GM12878 (cell line): Measurements from ENCODE around the gene DMD. TPM values are rescaled to one million over a fixed set of nuclear protein-coding genes. Genes with fewer than 3 reads are reported as not detected.

ENCODE experiments used
- ATAC-seq: fragments of 200-7000 bp; cut with Tn5 transposase; 3 replicates; pipeline ENCODE4 v1.9.1; 2020; ENCODE audit warnings: mild to moderate bottlenecking, moderate library complexity
- BruUV-seq: library from RNA; stranded (reverse); fragments of 400-500 nt; replicated peaks from 2 replicates; lab custom pipeline; 2021; lab: Mats Ljungman, UMichigan
- CTCF ChIA-PET: fragments of 300-600 bp; sonication (Branson Sonifier 250); formaldehyde crosslinking; extraction: SDS; loops from one replicate; lab custom pipeline; 2021; ENCODE audit warnings: inconsistent platforms; lab: Yijun Ruan, JAX
- POLR2A ChIA-PET: fragments of 350-600 bp; formaldehyde crosslinking; extraction: SDS; loops from one replicate; lab custom pipeline; 2021; ENCODE audit warnings: inconsistent platforms; lab: Charles Lee
- RAD21 ChIA-PET: fragments of 300-600 bp; sonication (Branson Sonifier 250); formaldehyde crosslinking; loops from one replicate; lab custom pipeline; 2023; ENCODE audit warnings: antibody characterized with exemption; ENCODE audit not compliant: unreplicated experiment; lab: Charles Lee
- SMC1A ChIA-PET: fragments of 300-600 bp; sonication (Branson Sonifier 250); formaldehyde crosslinking; loops from one replicate; lab custom pipeline; 2023; ENCODE audit not compliant: unreplicated experiment, uncharacterized antibody; lab: Charles Lee
- DNase-seq: peaks from one replicate; pipeline ENCODE4 v3.0.0-alpha.2; 2011; ENCODE audit warnings: low read depth, low spot score
- FAIRE-seq: peaks from 3 replicates; lab custom pipeline; 2011; peaks lifted over from hg19 to GRCh38; lab: Jason Lieb, UNC
- H2AFZ ChIP-seq: 2 replicates; pipeline ENCODE4 v1.6.0; 2011; ENCODE audit warnings: low read depth, low read length, control low read depth; ENCODE audit not compliant: control insufficient read depth
- H3K27ac ChIP-seq: 2 replicates; pipeline ENCODE4 v1.5.1; 2011; ENCODE audit warnings: control low read depth; ENCODE audit not compliant: control insufficient read depth, insufficient read depth
- H3K27me3 ChIP-seq, 2 experiments: replicated peaks in 1 of 2; 2 replicates each; pipeline versions ENCODE4 v1.6.0 to v1.6.1; 2011; ENCODE audit warnings: low read length in 1 of 2; ENCODE audit not compliant: control insufficient read depth in 2 of 2, insufficient read depth in 2 of 2
- H3K36me3 ChIP-seq, 2 experiments: 2 replicates each; pipeline ENCODE4 v1.5.1; 2011; ENCODE audit warnings: low read length in 1 of 2; ENCODE audit not compliant: control insufficient read depth in 2 of 2, insufficient read depth in 2 of 2
- H3K4me1 ChIP-seq: 2 replicates; pipeline ENCODE4 v1.6.1; 2011; ENCODE audit warnings: mild to moderate bottlenecking, low read length, moderate library complexity, mixed read lengths; ENCODE audit not compliant: control insufficient read depth, insufficient read depth
- H3K4me2 ChIP-seq: 2 replicates; pipeline ENCODE4 v1.6.0; 2011; ENCODE audit warnings: control low read depth; ENCODE audit not compliant: control insufficient read depth, insufficient read depth
- H3K4me3 ChIP-seq: fragments of 200-600 bp; sonication (generic); 2 replicates; pipeline ENCODE4 v1.5.1; 2016
- H3K79me2 ChIP-seq: 2 replicates; pipeline ENCODE4 v1.6.0; 2011; ENCODE audit warnings: low read length; ENCODE audit not compliant: control insufficient read depth, insufficient read depth
- H3K9ac ChIP-seq: 2 replicates; pipeline ENCODE4 v1.8.0; 2011; ENCODE audit warnings: low read length, control low read depth, mixed read lengths; ENCODE audit not compliant: control insufficient read depth, insufficient read depth
- H3K9me3 ChIP-seq: replicated peaks from 3 replicates; pipeline ENCODE4 v1.5.1; 2011; ENCODE audit warnings: mild to moderate bottlenecking, low read length; ENCODE audit not compliant: control insufficient read depth, insufficient read depth
- H4K20me1 ChIP-seq: 2 replicates; pipeline ENCODE4 v1.6.0; 2011; ENCODE audit not compliant: control insufficient read depth, insufficient read depth
- CBX3 ChIP-seq: fragments of 200-600 bp; sonication (generic); IDR thresholded peaks from 2 replicates; pipeline ENCODE4 v1.6.1; 2016; ENCODE audit warnings: low read depth, borderline replicate concordance
- EGR1 ChIP-seq, 2 experiments: IDR thresholded peaks; 1 replicate in 1 of 2; 2 replicates in 1 of 2; pipeline ENCODE4 v1.6.1; 2011 to 2012; ENCODE audit warnings: low read depth in 2 of 2, low read length in 2 of 2, borderline replicate concordance in 1 of 2, mild to moderate bottlenecking in 1 of 2, moderate library complexity in 1 of 2
- HDAC6 ChIP-seq: fragments of 200-600 bp; sonication (generic); IDR thresholded peaks from one replicate; pipeline ENCODE4 v1.8.0; 2017; ENCODE audit warnings: antibody characterized with exemption; ENCODE audit not compliant: unreplicated experiment
- JUNB ChIP-seq: IDR thresholded peaks from 2 replicates; pipeline ENCODE4 v1.6.1; 2016; ENCODE audit warnings: antibody characterized with exemption, mild to moderate bottlenecking
- PAX5 ChIP-seq: IDR thresholded peaks from 2 replicates; pipeline ENCODE4 v1.6.1; 2011; ENCODE audit warnings: low read depth, low read length, borderline replicate concordance
- RCOR1 ChIP-seq: conservative IDR thresholded peaks from 2 replicates; pipeline ENCODE4 v1.6.1; 2012; ENCODE audit warnings: low read depth, low read length, improper control_type of control experiment
- SREBF2 ChIP-seq: IDR thresholded peaks from 2 replicates; pipeline ENCODE4 v1.6.1; 2012; ENCODE audit warnings: mild to moderate bottlenecking, low read length
- TARDBP ChIP-seq: IDR thresholded peaks from 2 replicates; pipeline ENCODE4 v1.6.1; 2016; ENCODE audit warnings: borderline replicate concordance
- ZBED1 ChIP-seq: IDR thresholded peaks from 2 replicates; pipeline ENCODE4 v1.6.1; 2016; ENCODE audit warnings: borderline replicate concordance
- ZNF274 ChIP-seq: IDR thresholded peaks from one replicate; pipeline ENCODE4 v1.8.0; 2011; ENCODE audit not compliant: insufficient read length, insufficient read depth
- WGBS: methylation state at CpG from one replicate; pipeline ENCODE4 v1.1.6; 2016; ENCODE audit warnings: low lambda C conversion rate; ENCODE audit not compliant: insufficient replicate concordance, insufficient coverage; ENCODE audit errors: missing lambda C conversion rate; 5-methylcytosine and 5-hydroxymethylcytosine counted together
- in situ Hi-C: fragments of 300-500 bp; cut with MboI; formaldehyde crosslinking; loops from 9 replicates; pipeline ENCODE4 v1.14.3; 2018; ENCODE audit warnings: mixed read lengths
- intact Hi-C: fragments of 100-400 bp; cut with micrococcal nuclease; formaldehyde crosslinking; loops from one replicate; pipeline ENCODE4 v1.14.2; 2022; ENCODE audit not compliant: unreplicated experiment
- polyA plus RNA-seq, 11 experiments: library from polyadenylated mRNA; depleted of rRNA in 4 of 11; unstranded in 6 of 11; stranded (reverse) in 5 of 11; fragments of >200 nt; fragmentation: Nextera tagmentation in 4 of 11; fragmentation: Illumina TruSeq in 1 of 11; extraction: Ambion mirVana in 4 of 11; extraction: Trizol in 1 of 11; gene quantifications; 1 replicate in 1 of 11; 2 replicates in 10 of 11; pipeline versions ENCODE4 v1.2.1 to v1.2.3, GENCODE V29; 2011 to 2016; ENCODE audit warnings: inconsistent platforms in 2 of 11, missing spikeins in 2 of 11, low read depth in 1 of 11
- total RNA-seq, 4 experiments: library from RNA; depleted of rRNA in 3 of 4; stranded (reverse); fragments of >200 nt in 3 of 4; fragmentation: Illumina TruSeq in 1 of 4; extraction: Trizol in 1 of 4; gene quantifications; 2 replicates each; pipeline versions ENCODE4 v1.2.1 to v1.2.3, GENCODE V29; 2013 to 2021
- TF ChIP-seq, protein P1 (sequence below): fragments of 150-350 bp; IDR thresholded peaks from 2 replicates; pipeline ENCODE4 v1.6.1; 2016; ENCODE audit warnings: low read depth, low read length
- TF ChIP-seq, protein P2 (sequence below): IDR thresholded peaks from 2 replicates; pipeline ENCODE4 v1.6.1; 2012; ENCODE audit warnings: improper control_type of control experiment, low read depth, low read length; ENCODE audit not compliant: insufficient replicate concordance
- TF ChIP-seq, protein P3 (sequence below): IDR thresholded peaks from 2 replicates; pipeline ENCODE4 v1.6.1; 2011; ENCODE audit warnings: low read depth, low read length, improper control_type of control experiment, borderline replicate concordance

DMD gene
- total and polyA plus RNA-seq, 10 of the 15 experiments (the other 5 are each of a cell fraction or from before 2014, with no cell fraction given): 1.4 to 24.3 (median 4.3) TPM

DNA sequence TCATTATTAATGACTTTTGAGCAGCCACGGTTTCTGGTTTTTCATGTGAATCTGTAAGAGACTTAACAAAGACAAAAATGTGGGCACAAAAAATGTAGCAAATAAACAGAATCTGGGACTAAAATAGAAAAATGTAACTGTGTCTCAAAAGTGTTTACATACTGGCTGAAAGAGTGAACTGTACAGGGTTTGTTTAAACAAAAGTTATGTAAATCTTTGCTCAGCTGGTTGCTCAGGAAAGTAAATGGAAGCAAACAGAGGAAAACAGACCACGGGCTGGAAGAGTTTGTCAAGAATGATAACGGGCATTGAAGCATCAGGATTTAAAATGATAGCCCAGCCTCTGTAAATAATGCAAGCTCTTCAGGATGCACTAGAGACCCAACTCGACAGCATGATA is 1217.7 kb downstream of the DMD start:
- ChIA-PET CTCF (no interaction called here), SMC1A (no interaction called here), POLR2A (no interaction called here), RAD21 (no interaction called here)
- H3K9me3 ChIP-seq: no peaks in the 10 kb centered on the region
- H3K9ac ChIP-seq: no peak overlapping the region
- ATAC-seq (no peak), DNase-seq (no peak), FAIRE-seq (no peak)
- H3K4me2 ChIP-seq: no peak overlapping the region
- H3K27me3 ChIP-seq: no peaks in the 10 kb centered on the region
- no peaks in the 10 kb centered on the region for H4K20me1 ChIP-seq
- no peaks in the 10 kb centered on the region for H3K36me3 ChIP-seq
- H3K79me2 ChIP-seq: no peaks in the 10 kb centered on the region
- 2% methylated on average over 4 of the region's 4 CpGs for WGBS
- intact Hi-C loops: no loop called here
- H3K27ac ChIP-seq: no peak overlapping the region
- H3K4me3 ChIP-seq: no peak overlapping the region
- in situ Hi-C loops: no loop called here
- BruUV-seq: no TSS peak
- H3K4me1 ChIP-seq: no peaks in the 10 kb centered on the region
- TF ChIP-seq JUNB (no peak), HDAC6 (no peak), RCOR1 (no peak), EGR1 (IDR thresholded peaks at IDR 0.05; ENCODE audit: borderline replicate concordance in 1 of 2, low read depth in 2 of 2, low read length in 2 of 2) (no peak), CBX3 (no peak), PAX5 (no peak), TARDBP (no peak), SREBF2 (no peak), ZNF274 (no peak), ZBED1 (no peak)
- TF ChIP-seq, protein P1, sequence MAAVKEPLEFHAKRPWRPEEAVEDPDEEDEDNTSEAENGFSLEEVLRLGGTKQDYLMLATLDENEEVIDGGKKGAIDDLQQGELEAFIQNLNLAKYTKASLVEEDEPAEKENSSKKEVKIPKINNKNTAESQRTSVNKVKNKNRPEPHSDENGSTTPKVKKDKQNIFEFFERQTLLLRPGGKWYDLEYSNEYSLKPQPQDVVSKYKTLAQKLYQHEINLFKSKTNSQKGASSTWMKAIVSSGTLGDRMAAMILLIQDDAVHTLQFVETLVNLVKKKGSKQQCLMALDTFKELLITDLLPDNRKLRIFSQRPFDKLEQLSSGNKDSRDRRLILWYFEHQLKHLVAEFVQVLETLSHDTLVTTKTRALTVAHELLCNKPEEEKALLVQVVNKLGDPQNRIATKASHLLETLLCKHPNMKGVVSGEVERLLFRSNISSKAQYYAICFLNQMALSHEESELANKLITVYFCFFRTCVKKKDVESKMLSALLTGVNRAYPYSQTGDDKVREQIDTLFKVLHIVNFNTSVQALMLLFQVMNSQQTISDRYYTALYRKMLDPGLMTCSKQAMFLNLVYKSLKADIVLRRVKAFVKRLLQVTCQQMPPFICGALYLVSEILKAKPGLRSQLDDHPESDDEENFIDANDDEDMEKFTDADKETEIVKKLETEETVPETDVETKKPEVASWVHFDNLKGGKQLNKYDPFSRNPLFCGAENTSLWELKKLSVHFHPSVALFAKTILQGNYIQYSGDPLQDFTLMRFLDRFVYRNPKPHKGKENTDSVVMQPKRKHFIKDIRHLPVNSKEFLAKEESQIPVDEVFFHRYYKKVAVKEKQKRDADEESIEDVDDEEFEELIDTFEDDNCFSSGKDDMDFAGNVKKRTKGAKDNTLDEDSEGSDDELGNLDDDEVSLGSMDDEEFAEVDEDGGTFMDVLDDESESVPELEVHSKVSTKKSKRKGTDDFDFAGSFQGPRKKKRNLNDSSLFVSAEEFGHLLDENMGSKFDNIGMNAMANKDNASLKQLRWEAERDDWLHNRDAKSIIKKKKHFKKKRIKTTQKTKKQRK: no peak
- TF ChIP-seq, protein P2, sequence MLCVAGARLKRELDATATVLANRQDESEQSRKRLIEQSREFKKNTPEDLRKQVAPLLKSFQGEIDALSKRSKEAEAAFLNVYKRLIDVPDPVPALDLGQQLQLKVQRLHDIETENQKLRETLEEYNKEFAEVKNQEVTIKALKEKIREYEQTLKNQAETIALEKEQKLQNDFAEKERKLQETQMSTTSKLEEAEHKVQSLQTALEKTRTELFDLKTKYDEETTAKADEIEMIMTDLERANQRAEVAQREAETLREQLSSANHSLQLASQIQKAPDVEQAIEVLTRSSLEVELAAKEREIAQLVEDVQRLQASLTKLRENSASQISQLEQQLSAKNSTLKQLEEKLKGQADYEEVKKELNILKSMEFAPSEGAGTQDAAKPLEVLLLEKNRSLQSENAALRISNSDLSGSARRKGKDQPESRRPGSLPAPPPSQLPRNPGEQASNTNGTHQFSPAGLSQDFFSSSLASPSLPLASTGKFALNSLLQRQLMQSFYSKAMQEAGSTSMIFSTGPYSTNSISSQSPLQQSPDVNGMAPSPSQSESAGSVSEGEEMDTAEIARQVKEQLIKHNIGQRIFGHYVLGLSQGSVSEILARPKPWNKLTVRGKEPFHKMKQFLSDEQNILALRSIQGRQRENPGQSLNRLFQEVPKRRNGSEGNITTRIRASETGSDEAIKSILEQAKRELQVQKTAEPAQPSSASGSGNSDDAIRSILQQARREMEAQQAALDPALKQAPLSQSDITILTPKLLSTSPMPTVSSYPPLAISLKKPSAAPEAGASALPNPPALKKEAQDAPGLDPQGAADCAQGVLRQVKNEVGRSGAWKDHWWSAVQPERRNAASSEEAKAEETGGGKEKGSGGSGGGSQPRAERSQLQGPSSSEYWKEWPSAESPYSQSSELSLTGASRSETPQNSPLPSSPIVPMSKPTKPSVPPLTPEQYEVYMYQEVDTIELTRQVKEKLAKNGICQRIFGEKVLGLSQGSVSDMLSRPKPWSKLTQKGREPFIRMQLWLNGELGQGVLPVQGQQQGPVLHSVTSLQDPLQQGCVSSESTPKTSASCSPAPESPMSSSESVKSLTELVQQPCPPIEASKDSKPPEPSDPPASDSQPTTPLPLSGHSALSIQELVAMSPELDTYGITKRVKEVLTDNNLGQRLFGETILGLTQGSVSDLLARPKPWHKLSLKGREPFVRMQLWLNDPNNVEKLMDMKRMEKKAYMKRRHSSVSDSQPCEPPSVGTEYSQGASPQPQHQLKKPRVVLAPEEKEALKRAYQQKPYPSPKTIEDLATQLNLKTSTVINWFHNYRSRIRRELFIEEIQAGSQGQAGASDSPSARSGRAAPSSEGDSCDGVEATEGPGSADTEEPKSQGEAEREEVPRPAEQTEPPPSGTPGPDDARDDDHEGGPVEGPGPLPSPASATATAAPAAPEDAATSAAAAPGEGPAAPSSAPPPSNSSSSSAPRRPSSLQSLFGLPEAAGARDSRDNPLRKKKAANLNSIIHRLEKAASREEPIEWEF: no peak
- TF ChIP-seq, protein P3, sequence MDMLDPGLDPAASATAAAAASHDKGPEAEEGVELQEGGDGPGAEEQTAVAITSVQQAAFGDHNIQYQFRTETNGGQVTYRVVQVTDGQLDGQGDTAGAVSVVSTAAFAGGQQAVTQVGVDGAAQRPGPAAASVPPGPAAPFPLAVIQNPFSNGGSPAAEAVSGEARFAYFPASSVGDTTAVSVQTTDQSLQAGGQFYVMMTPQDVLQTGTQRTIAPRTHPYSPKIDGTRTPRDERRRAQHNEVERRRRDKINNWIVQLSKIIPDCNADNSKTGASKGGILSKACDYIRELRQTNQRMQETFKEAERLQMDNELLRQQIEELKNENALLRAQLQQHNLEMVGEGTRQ: no peak
- no peak overlapping the region for H2AFZ ChIP-seq
